ENCODE data around the gene CLSTN3. TPM values are rescaled to one million over a fixed set of nuclear protein-coding genes. Genes with fewer than 3 reads are reported as not detected.

The CLSTN3 gene
- total and polyA plus RNA-seq, 7 donors, result 3.7 to 41.5 (median 12.6) TPM

GRCh38 chr12:7189398-7190267 lies 59.5 kb downstream of the CLSTN3 start, which contains the start of gene PEX5:
PEX5 (plus strand) TSS chr12:7189686; CDS start chr12:7190378, 692 bp downstream.
- Histone ChIP-seq H3K9me3 (no peaks in the 10 kb centered on the region), H3K27me3 (no peaks in the 10 kb centered on the region), H3K4me1 (peaks cover 0 to 33% (median 19%) of the 10 kb centered on the region in 4 donors), H3K27ac (peak within 1 kb of the TSS; percentile 86 to 93 (median 90)), H3K4me3 (peak within 1 kb of the TSS; percentile 72 to 90 (median 75)), H3K36me3 (peaks cover 0 to 27% (median 6%) of the 10 kb centered on the region in 4 donors)
- intact Hi-C loops (cut with DNase I), result loop anchor here (5.0 kb wide), 2 partner anchors 57 to 127 kb away; partner anchors contain the start of genes C1S and CLSTN3
- DNase-seq, result peak; percentile 94
- TF ChIP-seq POLR2AphosphoS5 (IDR thresholded peaks at IDR 0.05) (peak; percentile 60 to 76 (median 68)), EP300 (IDR thresholded peaks at IDR 0.05) (no peak), CTCF (IDR thresholded peaks at IDR 0.05) (no peak), POLR2A (IDR thresholded peaks at IDR 0.05) (peak in 1 of 2 donors; percentile 14)
- 0 to 1% methylated on average over 68 of the region's 68 CpGs for WGBS, 2 donors

GRCh38 chr12:7190268-7191055 lies 60.3 kb downstream of the CLSTN3 start:
- TF ChIP-seq EP300 (IDR thresholded peaks at IDR 0.05) (no peak), CTCF (IDR thresholded peaks at IDR 0.05) (no peak), POLR2A (IDR thresholded peaks at IDR 0.05) (no peak), POLR2AphosphoS5 (IDR thresholded peaks at IDR 0.05) (no peak)
- WGBS, 2 donors, result 24 to 35% methylated on average over 17 of the region's 17 CpGs
- DNase-seq, result peak; percentile 73

GRCh38 chr12:7193674-7194073 lies 63.5 kb downstream of the CLSTN3 start:
- no peak for DNase-seq
- intact Hi-C loops (cut with DNase I), result no loop called here
- peaks cover 0 to 46% (median 8%) of the 10 kb centered on the region in 4 donors for H3K36me3 ChIP-seq
- H3K9me3 ChIP-seq, result no peaks in the 10 kb centered on the region
- 49 to 72% methylated on average over 2 of the region's 2 CpGs for WGBS, 2 donors
- no peaks in the 10 kb centered on the region for H3K27me3 ChIP-seq
- no peak overlapping the region for H3K27ac ChIP-seq
- H3K4me3 ChIP-seq, result no peak overlapping the region
- H3K4me1 ChIP-seq, result peaks cover 0 to 26% (median 11%) of the 10 kb centered on the region in 4 donors
- TF ChIP-seq EP300 (IDR thresholded peaks at IDR 0.05), result no peak
- TF ChIP-seq CTCF (IDR thresholded peaks at IDR 0.05), result no peak
- TF ChIP-seq POLR2AphosphoS5 (IDR thresholded peaks at IDR 0.05), result no peak
- no peak for TF ChIP-seq POLR2A (IDR thresholded peaks at IDR 0.05)

More at GRCh38 chr12:7190268-7191055, 60.3 kb downstream of the CLSTN3 start:
- Histone ChIP-seq H3K9me3 (no peaks in the 10 kb centered on the region), H3K4me3 (peak overlapping the region; percentile 72 to 90 (median 75)), H3K4me1 (peaks cover 0 to 33% (median 19%) of the 10 kb centered on the region in 4 donors), H3K36me3 (peaks cover 0 to 35% (median 6%) of the 10 kb centered on the region in 4 donors), H3K27ac (peak overlapping the region; percentile 86 to 93 (median 90)), H3K27me3 (no peaks in the 10 kb centered on the region)
- intact Hi-C loops (cut with DNase I), result no loop called here

- 20 to 63% methylated on average over 2 of the region's 2 CpGs for WGBS, 2 donors
- Histone ChIP-seq H3K27ac (no peak overlapping the region), H3K4me3 (no peak overlapping the region), H3K36me3 (peaks cover 9 to 54% (median 20%) of the 10 kb centered on the region in 4 donors), H3K4me1 (peaks cover 0 to 5% (median 0%) of the 10 kb centered on the region in 4 donors), H3K27me3 (no peaks in the 10 kb centered on the region), H3K9me3 (no peaks in the 10 kb centered on the region)
- no peak for TF ChIP-seq EP300 (IDR thresholded peaks at IDR 0.05)
- no peak for TF ChIP-seq POLR2A (IDR thresholded peaks at IDR 0.05)
- no peak for TF ChIP-seq POLR2AphosphoS5 (IDR thresholded peaks at IDR 0.05)
- no peak for TF ChIP-seq CTCF (IDR thresholded peaks at IDR 0.05)
- intact Hi-C loops (cut with DNase I), result no loop called here
- DNase-seq, result no peak
Observed at GRCh38 chr12:7197841-7198240, 67.7 kb downstream of the CLSTN3 start.
